Renal cortex interstitium (tissue), 15 donors: ENCODE data around the gene PCDHGC5. TPM values are rescaled to one million over a fixed set of nuclear protein-coding genes. Genes with fewer than 3 reads are reported as not detected.

ENCODE experiments used
- DNase-seq, 11 donors: peaks; one replicate each; pipeline ENCODE4 v3.0.0-alpha.2; 2013; ENCODE audit warnings: low read depth in 9 of 11, low spot score in 4 of 11; ENCODE audit errors: extremely low read depth in 1 of 11
- long read RNA-seq, 16 experiments: transcript quantifications; one replicate each; lab custom pipeline, GENCODE V29; 2026
- polyA plus RNA-seq, 3 donors: library from polyadenylated mRNA; unstranded; fragments of 120-200 nt; gene quantifications; one replicate each; pipeline ENCODE4 v1.2.1, GENCODE V29; 2013; ENCODE audit not compliant: insufficient read length in 3 of 3

PCDHGC5 gene
- polyA plus RNA-seq, result 1 to 10 TPM in 1 of 3 donors, under 1 TPM in 2; 0.34 to 1.2 (median 0.36) TPM
- long read RNA-seq, donor 1, result 0 reads
- long read RNA-seq, donor 2, result 0 reads
- long read RNA-seq, donor 3, result 0 reads
- long read RNA-seq, donor 4, result 0 reads
- long read RNA-seq, donor 5, result 0 reads
- long read RNA-seq, donor 6, transcript PCDHGC5-202 (1 exons, 2,763 nt), result major isoform, 5 of 5 reads
- long read RNA-seq, donor 6, partial matches to known transcripts, result 0 of 5 reads
- long read RNA-seq, donor 6, other reads (novel, unspliced or antisense), result 0 of 5 reads
- long read RNA-seq, donor 7, result 0 reads
- long read RNA-seq, donor 8, result 0 reads
- long read RNA-seq, donor 9, result 0 reads
- long read RNA-seq, donor 10, result 0 reads
- long read RNA-seq, donor 11, partial matches to known transcripts, result 0 of 1 reads
- long read RNA-seq, donor 11, other reads (novel, unspliced or antisense), result 0 of 1 reads
- long read RNA-seq, donor 12, result 0 reads
- long read RNA-seq, donor 13, result 0 reads
- long read RNA-seq, donor 14, result 0 reads
- long read RNA-seq, donor 15, result 0 reads
- long read RNA-seq, donor 16, partial matches to known transcripts, result 0 of 1 reads
- long read RNA-seq, donor 16, other reads (novel, unspliced or antisense), result 0 of 1 reads

DNA sequence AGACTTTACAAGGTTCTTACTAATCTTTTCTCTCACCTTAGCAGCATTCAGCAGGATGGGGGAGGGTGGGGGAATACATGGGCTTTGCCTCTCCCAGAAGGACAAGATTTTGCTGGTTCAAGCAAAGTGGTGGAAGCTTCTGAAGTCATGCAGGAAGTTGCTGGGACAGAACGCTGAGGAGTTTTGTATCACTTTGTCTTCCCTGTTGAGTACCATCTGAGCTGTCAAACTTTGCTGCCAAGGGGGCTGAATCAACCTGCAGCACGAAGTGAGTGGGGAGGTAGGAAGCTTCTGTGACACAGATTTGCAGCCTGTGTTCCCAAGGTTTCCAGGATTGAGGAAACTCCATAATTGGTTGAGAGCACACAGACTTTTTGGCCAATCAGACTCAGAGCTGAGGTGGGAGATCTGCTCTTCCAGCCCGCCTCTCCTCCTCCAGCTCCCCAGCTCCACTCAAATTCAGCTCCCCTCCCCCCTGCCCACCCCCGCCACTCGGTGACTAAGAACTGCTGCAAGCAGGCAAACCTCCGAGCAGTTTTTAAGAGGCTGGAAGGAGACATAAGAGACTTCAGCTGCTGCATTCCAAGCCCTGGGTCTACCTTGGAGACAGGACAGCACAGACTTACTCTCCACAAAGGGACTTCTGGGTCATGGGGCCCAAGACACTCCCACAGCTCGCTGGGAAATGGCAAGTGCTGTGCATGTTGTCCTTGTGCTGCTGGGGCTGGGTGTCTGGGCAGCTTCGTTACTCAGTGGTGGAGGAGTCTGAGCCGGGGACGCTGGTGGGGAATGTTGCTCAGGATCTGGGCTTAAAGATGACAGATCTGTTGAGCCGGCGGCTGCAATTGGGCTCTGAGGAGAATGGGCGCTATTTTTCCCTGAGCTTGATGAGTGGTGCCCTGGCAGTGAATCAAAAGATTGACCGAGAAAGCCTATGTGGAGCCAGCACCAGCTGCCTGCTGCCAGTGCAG lies at the start of gene PCDHGC5:
Gene PCDHGC5, plus strand, starts transcription at position 491 of the 971 bp plus-strand sequence. Its CDS starts 160 bp downstream, at position 651.
- no peak for DNase-seq

DNA sequence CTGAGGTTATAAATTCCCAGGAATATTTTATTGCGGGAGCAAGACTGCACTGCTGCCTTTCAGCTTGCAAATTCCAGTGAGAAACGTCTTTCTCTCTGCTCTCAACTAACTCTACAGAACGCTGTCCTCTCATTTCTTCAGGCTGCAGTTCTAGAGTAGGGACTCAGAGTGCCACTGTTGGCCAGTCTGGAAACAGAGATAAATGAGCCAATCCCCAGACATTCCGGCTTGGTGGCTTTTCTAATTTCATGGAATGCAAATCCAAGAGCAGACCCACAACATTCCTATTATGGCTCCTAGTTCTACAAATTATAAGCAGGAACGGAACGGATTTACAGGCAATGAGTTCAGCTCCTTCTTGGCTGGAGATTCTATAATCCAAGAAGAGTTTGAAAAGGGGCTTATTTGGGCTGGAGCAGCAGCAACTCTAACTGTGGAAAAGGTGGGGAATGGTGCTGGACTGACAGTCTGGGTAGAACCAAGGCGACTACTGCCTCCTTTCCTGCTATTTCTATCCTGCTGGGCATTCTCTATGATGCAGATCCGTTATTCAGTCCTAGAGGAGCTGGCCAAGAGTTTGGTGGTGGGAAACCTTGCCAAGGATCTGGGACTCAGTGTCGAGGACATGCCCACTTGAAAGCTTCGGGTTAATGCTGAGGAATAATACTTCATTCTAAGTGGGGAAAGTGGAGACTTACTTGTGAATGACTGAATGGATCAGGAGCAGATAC lies 49.3 kb upstream of the PCDHGC5 start:
- DNase-seq, result no peak

DNA sequence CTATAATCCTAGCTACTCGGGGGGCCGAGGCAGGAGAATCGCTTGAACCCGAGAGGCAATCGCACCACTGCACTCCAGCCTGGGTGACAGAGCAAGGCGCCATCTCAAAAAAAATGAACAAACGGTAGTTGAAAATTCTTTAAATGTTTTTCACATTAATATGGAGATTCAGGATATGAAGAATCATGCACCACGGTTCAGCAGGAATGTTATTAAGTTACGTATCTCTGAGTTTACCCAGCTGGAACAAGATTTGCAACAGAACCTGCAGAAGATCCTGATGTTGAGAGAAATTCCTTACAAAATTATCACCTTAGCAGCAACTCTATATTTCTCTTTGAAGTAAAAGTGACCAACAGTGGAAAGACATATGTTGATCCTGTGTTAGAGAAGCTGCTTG lies 48.5 kb upstream of the PCDHGC5 start:
- no peak for DNase-seq

DNA sequence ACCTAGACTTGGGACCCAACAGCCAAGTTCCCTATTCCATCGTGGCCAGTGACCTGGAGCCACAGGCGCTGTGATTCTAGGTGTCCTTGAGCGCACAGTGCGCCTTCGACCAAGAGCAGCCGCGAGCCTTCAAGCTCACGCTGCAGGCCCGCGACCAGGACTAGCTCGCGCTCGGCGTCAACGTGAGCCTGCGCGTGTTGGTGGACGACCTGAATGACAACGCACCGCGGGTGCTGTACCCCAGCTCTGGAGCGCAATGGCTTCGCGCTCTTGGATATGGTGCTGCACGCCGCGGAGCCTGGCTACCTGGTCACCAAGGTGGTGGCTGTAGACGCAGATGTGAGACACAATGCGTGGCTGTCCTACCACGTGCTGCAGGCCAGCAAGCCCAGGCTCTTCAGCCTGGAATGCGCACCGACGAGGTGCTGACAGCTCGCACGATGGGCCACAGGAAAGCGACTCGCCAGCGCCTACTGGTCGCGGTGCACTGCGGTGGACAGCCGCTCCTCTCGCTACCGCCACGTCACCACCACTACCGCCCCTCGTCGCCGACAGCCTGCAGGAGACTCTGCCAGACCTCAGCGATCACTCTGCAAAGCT lies 47.2 kb upstream of the PCDHGC5 start:
- DNase-seq, result no peak

DNA sequence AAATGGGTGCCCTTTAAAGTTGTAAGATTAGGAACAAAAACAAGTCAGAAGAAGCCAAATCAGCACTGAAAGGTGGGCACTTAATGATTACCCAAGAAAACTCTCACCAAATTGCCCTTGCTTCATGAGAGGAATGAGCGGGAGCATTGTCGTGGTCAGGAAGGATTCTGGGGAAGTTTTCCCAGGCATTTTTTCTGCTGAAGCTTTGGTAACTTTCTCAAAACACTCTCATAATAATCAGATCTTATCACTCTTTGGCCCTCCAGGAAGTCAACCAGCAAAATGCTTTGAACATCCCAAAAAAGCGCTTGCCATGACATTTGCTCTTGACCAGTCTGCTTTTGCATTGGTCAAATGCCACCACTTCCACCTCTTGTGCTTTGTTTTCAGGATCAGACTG lies 23.5 kb upstream of the PCDHGC5 start:
- no peak for DNase-seq

DNA sequence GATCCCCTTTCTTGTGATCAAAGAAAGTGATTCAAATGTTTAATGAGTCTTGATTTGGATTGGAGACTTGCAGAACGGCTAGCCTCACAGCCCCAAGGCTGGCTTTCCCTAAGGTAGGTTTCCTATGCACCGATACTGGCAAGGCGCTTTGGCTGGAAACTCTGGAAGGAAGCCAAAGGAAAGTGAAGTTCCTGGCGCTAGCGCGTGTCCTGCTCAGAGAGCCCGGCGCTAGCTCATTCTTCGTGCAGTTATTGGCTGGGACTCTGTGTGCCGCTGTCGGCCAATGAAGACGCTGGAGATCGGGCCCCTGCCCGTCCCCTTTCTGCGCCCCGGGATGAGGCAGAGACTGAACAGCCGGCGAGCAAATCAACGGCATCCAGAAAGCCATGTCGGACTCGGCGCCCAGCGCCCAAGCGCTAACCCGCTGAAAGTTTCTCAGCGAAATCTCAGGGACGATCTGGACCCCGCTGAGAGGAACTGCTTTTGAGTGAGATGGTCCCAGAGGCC lies 13.2 kb upstream of the PCDHGC5 start, which contains the start of gene PCDHGC3:
Gene PCDHGC3, plus strand, starts transcription at position 342 of the 507 bp plus-strand sequence. Its CDS starts 151 bp downstream, at position 493.
- DNase-seq, result peak; percentile 78 to 93 (median 87)

DNA sequence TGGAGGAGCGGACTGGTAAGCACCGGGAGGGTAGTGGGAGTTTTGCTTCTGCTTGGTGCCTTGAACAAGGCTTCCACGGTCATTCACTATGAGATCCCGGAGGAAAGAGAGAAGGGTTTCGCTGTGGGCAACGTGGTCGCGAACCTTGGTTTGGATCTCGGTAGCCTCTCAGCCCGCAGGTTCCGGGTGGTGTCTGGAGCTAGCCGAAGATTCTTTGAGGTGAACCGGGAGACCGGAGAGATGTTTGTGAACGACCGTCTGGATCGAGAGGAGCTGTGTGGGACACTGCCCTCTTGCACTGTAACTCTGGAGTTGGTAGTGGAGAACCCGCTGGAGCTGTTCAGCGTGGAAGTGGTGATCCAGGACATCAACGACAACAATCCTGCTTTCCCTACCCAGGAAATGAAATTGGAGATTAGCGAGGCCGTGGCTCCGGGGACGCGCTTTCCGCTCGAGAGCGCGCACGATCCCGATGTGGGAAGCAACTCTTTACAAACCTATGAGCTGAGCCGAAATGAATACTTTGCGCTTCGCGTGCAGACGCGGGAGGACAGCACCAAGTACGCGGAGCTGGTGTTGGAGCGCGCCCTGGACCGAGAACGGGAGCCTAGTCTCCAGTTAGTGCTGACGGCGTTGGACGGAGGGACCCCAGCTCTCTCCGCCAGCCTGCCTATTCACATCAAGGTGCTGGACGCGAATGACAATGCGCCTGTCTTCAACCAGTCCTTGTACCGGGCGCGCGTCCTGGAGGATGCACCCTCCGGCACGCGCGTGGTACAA lies 12.6 kb upstream of the PCDHGC5 start:
- DNase-seq, result peak in 9 of 11 donors; percentile 70 to 85 (median 78)

DNA sequence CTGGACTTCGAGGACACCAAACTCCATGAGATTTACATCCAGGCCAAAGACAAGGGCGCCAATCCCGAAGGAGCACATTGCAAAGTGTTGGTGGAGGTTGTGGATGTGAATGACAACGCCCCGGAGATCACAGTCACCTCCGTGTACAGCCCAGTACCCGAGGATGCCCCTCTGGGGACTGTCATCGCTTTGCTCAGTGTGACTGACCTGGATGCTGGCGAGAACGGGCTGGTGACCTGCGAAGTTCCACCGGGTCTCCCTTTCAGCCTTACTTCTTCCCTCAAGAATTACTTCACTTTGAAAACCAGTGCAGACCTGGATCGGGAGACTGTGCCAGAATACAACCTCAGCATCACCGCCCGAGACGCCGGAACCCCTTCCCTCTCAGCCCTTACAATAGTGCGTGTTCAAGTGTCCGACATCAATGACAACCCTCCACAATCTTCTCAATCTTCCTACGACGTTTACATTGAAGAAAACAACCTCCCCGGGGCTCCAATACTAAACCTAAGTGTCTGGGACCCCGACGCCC lies 11.8 kb upstream of the PCDHGC5 start:
- no peak for DNase-seq

DNA sequence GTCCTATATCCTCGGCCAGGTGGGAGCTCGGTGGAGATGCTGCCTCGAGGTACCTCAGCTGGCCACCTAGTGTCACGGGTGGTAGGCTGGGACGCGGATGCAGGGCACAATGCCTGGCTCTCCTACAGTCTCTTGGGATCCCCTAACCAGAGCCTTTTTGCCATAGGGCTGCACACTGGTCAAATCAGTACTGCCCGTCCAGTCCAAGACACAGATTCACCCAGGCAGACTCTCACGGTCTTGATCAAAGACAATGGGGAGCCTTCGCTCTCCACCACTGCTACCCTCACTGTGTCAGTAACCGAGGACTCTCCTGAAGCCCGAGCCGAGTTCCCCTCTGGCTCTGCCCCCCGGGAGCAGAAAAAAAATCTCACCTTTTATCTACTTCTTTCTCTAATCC lies 11.1 kb upstream of the PCDHGC5 start:
- DNase-seq, result no peak

DNA sequence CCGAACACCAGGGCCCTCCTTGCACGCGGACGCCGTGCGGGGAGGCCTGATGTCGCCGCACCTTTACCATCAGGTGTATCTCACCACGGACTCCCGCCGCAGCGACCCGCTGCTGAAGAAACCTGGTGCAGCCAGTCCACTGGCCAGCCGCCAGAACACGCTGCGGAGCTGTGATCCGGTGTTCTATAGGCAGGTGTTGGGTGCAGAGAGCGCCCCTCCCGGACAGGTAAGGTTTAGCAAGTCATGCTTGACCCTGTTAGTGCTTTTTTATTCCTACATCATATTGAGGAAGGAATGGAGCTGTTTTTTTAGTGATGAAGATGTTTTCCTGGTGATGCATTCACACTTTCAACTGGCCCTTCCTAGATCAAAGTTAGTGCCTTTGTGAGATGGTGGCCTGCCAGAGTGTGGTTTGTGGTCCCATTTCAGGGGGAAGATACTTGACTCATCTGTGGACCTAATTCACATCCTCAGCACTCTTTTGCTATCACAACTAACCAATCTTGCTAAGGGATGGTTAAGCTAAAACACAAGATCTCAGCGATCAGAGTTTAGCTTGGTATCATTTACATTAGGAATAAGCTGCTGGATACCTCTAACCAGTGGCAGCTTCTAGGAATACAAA lies 10.4 kb upstream of the PCDHGC5 start:
- peak in 1 of 11 donors; percentile 52 for DNase-seq

DNA sequence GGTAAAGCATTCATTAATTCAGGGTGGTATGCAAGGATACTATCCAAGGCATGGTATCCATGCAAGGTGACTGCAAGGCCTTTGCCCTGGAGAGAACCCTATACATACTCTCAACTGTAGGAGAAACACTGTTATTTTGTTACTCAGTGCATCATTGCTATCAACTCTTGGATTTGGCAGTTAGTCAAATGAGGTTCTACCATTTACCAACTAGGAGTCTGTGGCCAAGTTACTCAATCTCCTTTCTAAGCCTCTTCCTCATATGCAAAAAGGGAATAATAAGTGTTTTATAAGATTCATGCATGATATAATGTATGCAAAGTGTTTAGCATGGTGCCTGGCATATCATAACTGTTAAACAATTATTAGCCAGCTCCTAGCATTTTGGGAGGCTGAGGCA lies 9.1 kb upstream of the PCDHGC5 start:
- no peak for DNase-seq

DNA sequence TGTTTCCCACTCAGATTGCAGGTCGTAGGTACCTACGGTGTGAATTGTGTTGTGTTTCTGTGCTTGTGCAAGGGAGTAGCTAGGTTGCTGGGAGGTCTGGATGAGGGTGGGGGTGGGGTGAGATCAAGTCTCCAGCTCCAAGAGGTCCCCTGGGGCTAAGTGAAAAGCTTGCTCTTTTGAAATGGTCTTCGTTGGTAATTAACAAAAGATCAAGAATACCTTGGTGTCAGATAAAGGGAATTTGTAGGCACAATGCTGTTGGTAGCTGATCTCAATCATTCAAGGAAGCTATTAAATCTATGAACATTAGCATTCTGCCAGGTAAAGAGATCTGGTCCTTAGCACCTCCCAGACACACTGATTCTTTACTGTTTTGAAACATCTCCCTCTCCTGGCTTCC lies 5.0 kb upstream of the PCDHGC5 start:
- DNase-seq, result no peak

DNA sequence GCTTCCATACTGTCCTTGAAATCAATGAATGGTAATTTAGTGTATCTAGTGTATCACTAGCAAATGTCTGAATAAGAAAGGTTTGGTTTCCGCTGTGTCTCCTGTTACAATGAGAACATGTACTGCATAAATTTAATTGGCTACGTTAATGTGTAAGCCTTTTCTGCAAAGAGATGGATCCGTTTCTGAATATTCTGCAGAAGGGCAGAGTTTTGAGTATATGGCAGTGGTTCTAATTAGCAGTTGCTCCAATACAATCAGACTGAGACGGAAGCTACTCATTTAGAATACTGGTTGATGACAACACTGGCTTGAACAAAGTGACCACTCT lies 4.6 kb upstream of the PCDHGC5 start:
- DNase-seq, result no peak

DNA sequence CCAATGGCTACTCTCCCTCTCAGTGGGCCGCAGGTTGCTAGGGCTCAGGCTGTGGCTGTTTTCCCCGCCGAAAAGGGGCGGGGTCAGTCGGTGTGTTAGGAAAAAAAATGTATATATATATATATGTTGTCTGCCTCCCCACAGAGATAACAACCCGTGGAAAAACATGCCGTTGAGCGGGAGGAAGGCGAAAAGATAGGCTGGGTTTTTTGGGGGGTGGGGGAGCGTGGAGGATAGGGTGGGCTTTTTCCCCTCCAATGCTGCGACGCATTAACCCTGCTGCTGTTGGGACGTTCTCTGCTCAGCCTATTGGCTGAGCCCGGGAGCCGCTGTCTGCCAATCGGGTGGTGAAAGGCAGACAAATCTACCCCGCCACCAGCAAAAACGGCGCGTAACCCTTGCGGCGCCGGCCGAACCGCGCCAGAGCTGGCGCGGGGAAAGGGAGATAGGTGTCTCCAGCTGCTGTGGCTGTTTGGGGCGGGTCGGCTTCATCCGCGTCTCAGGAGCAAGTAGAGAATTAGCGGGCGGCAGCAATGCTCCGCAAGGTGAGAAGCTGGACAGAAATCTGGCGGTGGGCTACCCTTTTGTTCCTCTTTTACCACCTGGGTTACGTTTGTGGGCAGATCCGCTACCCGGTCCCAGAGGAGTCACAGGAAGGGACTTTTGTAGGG lies 4.1 kb upstream of the PCDHGC5 start, which contains the start of gene PCDHGC4:
Gene PCDHGC4, plus strand, starts transcription at position 390 of the 671 bp plus-strand sequence. Its CDS starts 144 bp downstream, at position 534.
- no peak for DNase-seq

DNA sequence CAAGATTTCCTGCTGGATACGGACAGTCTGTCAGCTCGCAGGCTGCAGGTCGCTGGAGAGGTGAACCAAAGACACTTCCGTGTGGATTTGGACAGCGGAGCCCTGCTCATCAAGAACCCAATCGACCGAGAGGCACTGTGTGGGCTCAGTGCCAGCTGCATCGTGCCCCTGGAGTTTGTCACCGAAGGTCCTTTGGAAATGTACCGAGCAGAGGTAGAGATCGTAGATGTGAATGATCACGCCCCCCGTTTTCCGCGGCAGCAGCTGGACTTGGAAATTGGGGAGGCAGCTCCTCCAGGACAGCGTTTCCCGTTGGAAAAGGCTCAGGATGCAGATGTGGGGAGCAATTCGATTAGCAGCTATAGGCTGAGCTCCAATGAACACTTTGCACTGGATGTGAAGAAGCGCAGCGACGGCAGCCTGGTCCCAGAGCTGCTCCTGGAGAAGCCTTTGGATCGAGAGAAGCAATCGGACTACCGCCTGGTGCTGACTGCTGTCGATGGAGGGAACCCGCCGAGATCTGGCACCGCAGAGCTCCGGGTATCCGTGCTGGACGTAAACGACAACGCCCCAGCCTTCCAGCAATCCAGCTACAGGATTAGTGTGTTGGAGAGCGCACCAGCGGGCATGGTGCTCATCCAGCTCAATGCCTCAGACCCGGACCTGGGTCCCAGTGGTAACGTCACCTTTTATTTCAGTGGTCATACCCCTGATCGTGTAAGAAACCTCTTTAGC lies 3.4 kb upstream of the PCDHGC5 start:
- no peak for DNase-seq

DNA sequence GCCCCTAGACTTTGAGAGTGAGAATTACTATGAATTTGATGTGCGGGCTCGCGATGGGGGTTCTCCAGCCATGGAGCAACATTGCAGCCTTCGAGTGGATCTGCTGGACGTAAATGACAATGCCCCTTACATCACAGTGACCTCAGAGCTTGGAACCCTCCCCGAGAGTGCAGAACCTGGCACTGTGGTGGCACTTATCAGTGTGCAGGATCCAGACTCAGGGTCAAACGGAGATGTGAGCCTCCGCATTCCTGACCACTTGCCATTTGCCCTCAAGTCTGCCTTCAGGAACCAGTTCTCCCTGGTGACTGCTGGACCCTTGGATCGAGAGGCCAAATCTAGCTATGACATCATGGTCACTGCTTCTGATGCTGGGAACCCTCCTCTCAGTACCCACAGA lies 2.8 kb upstream of the PCDHGC5 start:
- no peak for DNase-seq
